GM18508 (cell line): Measurements from ENCODE around the gene CAPN12.
"Not testable (repeated sequence)": the region's sequence is repeated elsewhere in the genome, so short reads cannot be mapped to it uniquely, and the experiment has no call there.

ENCODE experiments used
- ATAC-seq: cut with Tn5 transposase; IDR thresholded peaks from one replicate; pipeline ENCODE4 v1.9.1; 2021; ENCODE audit warnings: moderate number of reproducible peaks; ENCODE audit not compliant: insufficient read depth, unreplicated experiment

Gene CAPN12, protein sequence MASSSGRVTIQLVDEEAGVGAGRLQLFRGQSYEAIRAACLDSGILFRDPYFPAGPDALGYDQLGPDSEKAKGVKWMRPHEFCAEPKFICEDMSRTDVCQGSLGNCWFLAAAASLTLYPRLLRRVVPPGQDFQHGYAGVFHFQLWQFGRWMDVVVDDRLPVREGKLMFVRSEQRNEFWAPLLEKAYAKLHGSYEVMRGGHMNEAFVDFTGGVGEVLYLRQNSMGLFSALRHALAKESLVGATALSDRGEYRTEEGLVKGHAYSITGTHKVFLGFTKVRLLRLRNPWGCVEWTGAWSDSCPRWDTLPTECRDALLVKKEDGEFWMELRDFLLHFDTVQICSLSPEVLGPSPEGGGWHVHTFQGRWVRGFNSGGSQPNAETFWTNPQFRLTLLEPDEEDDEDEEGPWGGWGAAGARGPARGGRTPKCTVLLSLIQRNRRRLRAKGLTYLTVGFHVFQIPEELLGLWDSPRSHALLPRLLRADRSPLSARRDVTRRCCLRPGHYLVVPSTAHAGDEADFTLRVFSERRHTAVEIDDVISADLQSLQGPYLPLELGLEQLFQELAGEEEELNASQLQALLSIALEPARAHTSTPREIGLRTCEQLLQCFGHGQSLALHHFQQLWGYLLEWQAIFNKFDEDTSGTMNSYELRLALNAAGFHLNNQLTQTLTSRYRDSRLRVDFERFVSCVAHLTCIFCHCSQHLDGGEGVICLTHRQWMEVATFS

GRCh38 chr19:38744298-38744681, at the start of gene CAPN12:
TSS of gene CAPN12 (minus strand) at chr19:38744474. CDS start at chr19:38744165, 309 bp downstream.
- ATAC-seq: no peak

DNA sequence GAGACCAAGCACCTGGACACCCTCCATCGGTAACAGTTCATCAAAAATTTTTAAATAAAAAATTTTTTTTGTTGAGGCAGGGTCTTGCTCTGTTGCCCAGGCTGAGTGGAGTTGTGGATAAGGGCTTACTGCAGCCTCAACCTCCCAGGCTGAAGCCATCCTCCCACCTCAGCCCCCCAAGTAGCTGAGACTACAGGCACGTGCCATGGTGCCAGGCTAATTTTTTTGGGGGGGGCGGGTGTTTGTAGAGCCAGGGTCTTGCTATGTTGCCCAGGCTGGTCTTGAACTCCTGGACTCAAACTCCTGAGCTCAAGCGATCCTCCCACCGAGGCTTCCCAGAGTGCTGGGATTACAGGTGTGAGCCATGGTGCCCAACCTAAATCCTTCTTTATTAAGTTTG, 49.4 kb upstream of the CAPN12 start:
- ATAC-seq: no peak

GRCh38 chr19:38793177-38793576, 48.9 kb upstream of the CAPN12 start:
- ATAC-seq: no peak

DNA sequence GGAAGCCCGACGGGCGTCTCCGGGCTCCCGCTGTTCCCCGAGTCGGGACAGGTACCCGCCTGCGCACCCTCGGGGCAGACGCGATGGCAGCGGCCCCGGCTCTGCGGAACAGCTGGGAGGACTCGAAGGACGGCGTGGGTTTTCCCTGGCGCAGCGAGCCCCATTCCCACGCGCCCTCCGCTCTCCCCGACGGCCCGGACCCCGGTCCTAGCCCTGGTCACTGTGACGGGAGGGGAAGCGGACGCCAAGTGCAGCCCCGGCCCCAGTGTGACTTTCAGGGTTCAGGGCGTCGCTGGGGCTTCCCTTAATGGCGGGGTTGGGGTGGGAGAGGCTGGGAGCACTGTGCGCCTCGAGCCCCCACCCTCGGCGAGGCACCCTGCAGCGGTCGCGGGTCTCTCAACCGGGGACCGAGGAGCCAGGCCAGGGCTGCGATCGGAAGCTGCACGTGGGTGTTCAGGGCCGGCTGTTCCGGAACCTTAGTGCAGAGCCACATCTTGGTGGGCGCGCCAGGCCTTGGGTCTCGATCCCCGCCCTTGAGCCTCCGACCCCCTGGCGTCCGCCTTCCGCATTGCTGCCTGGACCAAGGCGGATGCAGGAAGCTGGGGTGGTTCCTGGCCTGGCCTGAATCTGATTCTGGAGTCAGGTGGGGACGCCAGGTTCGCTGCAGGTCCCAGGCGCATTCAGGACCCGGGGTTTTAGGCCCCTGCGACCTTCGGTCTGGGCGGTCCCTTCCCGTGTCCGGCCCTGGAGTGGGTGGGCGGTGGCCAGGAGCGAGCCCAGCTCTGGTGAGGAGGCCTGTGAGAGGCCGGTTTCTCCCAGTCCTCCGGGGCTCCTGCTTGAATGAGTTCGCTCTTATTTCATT, 48.2 kb upstream of the CAPN12 start:
- ATAC-seq: no peak

GRCh38 chr19:38791451-38792064, 47.3 kb upstream of the CAPN12 start:
- ATAC-seq: not testable (repeated sequence)

DNA sequence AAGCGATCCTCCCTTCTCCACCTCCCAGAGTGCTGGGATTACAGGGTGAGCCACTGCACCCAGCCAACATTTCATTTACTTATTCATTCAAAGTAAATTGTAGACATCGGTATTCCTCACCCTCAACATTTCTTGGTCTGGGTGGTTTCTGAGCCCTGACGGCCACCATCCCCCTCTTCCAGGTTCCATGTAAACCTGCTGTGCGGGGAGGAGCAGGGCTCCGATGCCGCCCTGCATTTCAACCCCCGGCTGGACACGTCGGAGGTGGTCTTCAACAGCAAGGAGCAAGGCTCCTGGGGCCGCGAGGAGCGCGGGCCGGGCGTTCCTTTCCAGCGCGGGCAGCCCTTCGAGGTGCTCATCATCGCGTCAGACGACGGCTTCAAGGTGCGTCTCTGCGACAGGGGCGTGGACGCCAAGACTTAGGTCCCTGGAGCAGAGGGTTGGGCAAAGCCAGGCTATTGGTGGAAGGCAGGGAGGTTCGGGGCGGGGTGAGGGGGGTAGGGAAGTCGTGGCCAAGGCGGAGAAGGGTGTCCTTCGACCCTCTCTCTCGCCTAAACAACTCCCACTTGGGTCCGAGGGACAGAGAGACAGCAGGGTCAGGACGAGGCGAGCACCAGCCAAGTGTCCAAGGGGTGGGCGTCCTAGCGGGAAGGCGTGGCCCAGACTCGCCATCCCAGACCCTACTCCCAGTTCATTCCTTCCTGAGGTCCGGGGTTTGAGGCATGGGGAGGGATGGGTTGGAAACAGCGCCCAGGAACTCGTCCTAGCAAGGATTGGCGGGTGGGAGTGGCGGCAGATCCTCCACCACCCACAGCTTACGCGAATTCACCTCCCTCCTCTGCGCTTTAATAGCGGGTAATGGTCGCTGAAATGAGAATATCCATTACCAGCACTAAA, 46.5 kb upstream of the CAPN12 start:
- not testable (repeated sequence) for ATAC-seq

DNA sequence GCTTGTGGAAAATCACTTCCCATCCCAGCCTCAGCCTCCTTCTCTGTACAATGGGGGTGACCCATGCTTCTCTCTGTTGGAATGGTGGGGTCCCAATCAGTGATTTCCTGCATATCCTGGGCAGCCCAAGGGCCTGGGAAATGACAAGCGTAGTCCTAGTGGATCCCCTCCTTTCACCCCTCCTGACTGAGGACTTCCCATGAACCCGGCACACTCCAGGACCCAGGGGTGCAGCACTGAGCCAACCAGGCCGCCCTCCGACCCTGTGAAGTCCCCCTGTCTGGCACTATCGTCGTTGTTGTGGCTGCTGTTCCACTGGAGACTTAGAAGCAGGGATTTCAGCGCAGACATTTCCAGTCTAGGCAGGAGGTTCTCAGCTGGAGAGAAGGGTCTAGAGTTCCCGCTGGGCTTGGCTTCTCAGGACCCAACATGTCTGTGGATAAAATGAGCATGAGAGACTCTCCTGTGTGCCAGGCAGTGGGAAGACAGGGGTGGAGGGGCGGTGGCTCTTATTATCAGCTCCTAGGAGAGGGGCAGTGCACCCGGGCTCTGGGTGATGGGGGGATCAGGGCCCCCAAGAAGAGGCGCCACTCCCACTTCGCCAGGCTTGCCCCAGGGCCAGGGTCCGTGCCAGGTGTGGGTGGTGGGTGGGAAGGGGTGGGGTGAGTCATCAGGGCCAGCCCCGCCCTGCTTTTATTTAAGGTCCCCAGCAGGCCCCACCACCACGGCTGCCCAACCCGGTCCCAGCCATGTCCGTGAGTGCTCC, 44.4 kb upstream of the CAPN12 start, which contains the start of gene LGALS7B:
Gene LGALS7B, plus strand, starts transcription at position 723 of the 766 bp plus-strand sequence. Its CDS starts 27 bp downstream, at position 750.
- ATAC-seq: no peak

DNA sequence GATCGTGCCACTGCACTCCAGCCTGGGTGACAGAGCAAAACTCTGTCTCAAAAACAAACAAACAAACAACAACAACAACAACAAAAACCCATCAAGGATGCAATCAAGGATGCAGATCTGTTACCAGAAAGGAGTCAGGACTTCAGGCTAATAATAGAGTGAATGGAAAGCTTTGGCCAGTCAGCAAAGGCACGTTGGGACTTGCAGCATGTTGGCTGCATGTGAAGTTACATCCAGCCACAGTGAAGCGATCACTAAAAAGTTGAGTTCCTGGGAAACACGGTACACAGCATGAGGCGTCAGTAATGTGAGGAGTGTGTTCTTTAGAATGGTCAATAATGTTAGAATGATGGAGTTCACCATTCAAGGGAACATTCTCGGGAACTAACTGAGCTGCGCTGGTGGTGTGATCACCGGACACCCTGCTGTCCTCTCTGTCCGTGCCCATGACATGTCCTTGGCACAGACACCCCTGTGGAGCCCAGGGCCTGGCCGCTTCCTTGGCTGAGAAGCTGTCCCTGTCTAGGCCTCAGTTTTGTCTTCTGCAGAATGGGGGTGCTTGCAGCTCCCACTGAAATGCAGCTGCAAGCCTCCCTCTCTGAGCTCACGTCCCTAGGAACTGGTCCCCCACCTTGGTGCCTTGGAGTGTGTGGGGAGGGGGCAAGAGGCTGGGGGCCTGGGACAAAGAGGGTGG, 42.4 kb upstream of the CAPN12 start:
- ATAC-seq: no peak

DNA sequence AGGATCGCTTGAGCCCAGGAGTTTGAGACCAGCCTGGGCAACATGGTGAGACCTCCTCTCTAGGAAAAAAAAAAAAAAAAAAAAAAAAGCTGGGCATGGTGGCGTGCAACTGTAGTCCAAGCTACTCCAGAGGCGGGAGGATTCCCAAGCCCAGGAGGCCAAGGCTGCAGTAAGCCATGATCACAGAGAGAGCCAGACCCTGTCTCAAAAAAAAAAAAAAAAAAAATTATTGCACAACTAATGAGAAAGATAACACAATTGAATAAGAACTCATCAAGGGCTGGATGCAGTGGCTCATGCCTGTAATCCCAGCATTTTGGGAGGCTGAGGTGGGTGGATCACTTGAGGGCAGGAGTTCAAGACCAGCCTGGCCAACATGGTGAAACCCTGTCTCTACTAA, 41.8 kb upstream of the CAPN12 start:
- ATAC-seq: not testable (repeated sequence)

- no peak for ATAC-seq
These were observed 41.0 kb upstream of the CAPN12 start for GRCh38 chr19:38785187-38785699.

- ATAC-seq: no peak
These were observed 40.0 kb upstream of the CAPN12 start for GRCh38 chr19:38784224-38784623.

DNA sequence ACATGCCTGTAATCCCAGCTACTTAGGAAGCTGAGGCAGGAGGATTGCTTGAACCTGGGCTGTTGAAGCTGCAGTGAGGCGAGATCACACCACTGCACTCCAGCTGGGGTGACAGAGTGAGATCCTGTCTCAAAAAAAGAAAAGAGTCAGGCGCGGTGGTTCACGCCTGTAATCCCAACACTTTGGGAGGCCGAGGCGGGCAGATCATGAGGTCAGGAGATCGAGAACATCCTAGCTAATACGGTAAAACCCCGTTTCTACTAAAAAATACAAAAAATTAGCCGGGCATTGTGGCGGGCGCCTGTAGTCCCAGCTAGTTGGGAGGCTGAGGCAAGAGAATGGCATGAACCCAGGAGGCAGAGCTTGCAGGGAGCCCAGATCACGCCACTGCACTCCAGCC, 37.9 kb upstream of the CAPN12 start:
- ATAC-seq: not testable (repeated sequence)

DNA sequence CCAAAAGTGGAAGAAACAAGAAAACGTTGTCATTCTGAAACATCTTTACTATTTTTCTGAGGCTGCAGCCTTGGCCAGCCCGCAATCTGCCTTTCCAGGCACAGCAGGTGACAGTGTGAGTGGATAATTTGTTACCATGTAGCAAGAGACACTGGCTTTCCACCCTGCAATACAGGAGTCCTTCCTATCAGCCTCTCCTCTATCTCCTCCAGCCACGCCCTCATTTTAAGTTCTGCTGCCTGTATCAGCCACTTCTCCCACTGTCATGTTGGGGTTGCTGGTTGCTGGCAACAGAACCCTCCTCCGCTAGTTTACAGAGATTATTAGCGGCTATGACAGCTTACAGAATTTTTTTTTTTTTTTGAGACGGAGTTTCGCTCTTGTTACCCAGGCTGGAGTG, 36.8 kb upstream of the CAPN12 start:
- ATAC-seq: no peak

DNA sequence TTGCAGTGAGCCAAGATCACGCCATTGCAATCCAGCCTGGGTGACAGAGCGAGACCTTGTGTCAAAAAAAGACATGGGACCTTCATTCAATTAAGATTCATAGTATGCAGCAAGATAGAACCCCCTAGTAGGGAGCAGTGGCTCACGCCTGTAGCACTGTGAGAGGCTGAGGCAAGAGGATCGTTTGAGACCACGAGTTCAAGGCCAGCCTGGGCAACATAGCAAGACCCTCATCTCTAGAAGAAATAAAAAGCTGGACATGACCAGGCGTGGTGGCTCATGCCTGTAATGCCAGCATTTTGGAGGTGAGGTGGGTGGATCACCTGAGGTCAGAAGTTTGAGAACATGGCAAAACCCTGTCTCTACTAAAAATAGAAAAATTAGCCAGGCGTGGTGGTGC, 36.2 kb upstream of the CAPN12 start:
- no peak for ATAC-seq

GRCh38 chr19:38778733-38779132, 34.5 kb upstream of the CAPN12 start:
- no peak for ATAC-seq

- ATAC-seq: no peak
These were observed 30.1 kb upstream of the CAPN12 start for GRCh38 chr19:38774181-38774950.
